ENCODE measurements around the gene RILPL1.
"Not testable (repeated sequence)": the region's sequence is repeated elsewhere in the genome, so short reads cannot be mapped to it uniquely, and the experiment has no call there.

RILPL1 gene, protein sequence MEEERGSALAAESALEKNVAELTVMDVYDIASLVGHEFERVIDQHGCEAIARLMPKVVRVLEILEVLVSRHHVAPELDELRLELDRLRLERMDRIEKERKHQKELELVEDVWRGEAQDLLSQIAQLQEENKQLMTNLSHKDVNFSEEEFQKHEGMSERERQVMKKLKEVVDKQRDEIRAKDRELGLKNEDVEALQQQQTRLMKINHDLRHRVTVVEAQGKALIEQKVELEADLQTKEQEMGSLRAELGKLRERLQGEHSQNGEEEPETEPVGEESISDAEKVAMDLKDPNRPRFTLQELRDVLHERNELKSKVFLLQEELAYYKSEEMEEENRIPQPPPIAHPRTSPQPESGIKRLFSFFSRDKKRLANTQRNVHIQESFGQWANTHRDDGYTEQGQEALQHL
- total RNA-seq, result 1.2 to 13.8 (median 9.1) reads per million in 17 experiments

DNA sequence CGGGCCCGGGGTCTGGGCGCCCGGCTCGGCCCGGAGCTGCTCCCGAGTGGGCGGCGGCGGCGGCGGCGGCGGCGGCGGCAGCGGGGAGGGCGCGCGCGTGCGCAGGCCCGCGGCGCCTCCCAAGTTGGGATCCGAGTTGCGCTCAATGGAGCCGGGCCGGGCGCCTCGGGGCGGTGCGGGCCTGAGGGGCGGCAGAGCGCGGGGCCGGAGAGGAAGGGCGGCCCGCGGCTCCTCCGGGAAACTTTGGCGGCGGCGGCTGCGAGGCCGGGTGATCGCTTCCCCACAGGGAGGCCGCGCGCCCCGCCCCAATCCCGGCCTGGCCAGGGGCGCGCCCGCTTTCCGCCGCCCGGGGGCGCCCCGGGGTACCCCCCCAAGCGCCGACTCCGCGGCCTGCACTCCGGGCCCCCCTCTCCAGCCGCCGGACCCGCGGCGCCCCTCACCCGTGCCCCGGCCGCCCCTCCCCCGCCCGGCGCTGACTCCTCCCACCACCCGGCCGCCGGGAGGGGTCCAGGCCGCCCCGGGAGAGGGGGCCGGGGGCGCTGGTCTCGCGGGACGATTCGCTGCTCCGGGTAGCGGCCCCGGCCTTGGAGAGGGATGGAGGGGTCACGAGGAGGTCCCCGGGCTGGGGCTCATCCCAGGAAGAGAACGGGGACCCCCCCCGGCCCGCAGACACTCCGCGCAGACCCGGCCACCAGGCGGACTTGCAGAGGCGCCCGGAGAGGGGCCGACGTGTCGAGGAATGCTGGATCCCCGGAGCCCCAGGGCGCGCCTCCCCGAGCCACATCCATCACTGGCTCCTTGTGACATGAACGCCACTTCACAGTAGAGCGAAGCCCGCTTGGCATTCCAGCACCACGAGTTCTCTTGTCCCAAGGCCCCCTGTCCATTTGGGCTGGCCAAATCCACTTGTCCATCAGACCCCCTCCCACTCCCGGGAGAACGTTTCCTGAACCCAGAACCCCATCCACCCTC, at the start of gene RILPL1:
Gene RILPL1 (minus strand): TSS at position 48 of the 972 bp plus-strand sequence. CDS start 237 bp downstream, outside the sequence.
- peak; percentile 47 to 83 (median 60) for DNase-seq

DNA sequence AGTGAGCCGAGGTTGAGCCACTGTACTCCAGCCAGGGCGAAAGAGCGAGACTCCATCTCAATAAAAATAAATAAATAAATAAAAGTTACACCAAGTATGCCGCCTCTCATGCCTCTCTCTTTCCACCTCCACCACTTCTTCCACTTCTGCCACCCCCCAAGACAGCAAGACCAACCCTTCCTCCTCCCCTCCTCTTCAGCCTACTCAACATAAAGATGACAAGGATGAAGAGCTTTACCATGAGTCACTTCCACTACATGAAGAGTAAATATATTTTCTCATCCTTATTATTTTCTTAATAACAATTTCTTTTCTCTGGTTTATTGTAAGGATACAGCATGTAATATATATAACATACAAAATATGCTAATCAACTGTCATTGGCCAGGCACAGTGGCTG, 47.3 kb upstream of the RILPL1 start:
- no peak for DNase-seq

DNA sequence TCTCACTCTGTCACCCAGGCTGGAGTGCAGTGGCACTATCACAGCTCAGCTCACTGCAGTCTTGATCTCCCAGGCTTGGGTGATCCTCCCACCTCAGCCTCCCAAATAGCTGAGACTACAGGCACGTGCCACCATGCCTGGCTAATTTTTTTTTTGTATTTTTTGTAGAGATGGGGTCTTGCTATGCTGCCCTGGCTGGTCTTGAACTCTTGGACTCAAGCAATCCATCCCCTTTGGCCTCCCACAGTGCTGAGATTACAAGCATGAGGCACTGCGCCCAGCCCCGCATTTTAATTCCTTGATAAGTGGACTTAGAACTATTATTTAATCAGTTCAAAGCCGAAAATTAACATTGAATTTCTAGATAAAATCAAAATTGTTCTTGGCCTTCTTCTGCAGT, 45.3 kb upstream of the RILPL1 start:
- DNase-seq, result not testable (repeated sequence)

DNA sequence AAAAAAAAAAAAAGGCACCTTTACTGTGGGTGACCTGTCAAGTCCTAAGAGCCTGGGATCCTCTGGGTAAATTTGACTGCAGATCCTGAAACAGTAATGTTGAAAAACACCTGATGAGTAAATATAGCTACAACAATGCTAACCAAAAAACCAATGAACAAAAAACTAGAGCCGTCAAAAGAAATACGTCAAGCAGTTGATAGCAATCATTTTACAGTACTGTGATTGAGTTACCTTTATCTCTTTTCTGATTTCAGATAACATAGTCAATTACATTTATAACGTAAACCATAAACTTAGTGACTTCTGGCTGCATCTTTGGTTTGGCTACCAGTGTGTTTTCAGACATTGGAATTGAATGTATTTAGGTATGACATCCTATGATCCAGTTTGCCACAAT, 44.7 kb upstream of the RILPL1 start:
- DNase-seq, result no peak

DNA sequence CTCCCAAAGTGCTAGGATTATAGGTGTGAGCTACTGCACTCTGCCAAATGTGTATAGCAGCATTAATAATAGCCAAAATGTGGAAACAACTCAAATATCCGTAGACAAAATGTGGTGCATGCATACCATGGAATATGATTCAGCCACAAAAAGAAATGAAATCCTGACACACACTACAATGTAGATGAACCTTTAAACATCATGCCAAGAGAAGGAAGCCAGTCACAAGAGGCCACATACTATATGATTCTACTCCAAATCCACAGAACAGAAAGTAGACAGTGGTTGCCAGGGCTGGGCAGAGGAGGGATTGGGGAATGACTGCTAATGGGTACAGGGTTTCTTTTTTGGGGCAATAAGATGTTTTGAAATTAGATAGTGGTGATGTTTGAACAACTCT, 43.1 kb upstream of the RILPL1 start:
- DNase-seq, result no peak

DNA sequence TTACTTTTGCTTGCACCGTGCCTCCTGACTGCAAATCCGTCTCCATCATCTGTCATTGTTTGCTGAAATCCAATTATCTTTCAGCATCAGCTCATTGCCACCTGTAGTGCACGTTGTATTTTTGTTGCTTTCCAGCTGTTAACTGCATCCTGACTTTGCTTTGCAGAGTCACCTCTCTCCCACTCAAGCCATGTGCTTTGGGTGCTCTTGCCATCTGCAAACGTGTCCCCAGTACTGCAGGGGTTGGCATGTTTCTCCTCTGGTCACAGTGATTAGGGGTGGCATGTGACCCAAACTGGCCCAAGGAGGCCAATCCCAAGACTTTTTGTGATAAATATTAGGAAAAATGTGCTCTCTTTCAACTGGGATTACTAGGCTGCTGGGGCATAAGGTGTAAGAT, 40.4 kb upstream of the RILPL1 start:
- DNase-seq, result no peak

DNA sequence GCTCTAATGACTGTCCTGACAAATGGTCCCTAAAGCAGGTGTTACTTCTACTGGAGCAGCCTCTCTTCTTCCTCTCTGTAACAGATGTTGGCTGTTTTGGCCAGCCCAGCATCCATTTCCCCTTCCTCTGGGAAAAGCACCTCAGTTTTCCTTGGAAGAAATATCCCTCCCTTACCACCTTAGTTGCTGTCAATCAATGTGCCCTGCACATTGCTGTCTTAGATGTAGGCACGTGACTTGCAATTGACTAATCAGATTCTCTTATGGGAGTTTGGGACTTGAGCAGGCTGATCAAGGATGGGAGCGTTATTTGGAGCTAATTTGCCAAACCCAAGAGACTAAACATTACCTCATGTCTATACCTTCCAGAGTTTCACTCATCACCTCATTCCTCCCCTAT, 38.9 kb upstream of the RILPL1 start:
- no peak for DNase-seq

DNA sequence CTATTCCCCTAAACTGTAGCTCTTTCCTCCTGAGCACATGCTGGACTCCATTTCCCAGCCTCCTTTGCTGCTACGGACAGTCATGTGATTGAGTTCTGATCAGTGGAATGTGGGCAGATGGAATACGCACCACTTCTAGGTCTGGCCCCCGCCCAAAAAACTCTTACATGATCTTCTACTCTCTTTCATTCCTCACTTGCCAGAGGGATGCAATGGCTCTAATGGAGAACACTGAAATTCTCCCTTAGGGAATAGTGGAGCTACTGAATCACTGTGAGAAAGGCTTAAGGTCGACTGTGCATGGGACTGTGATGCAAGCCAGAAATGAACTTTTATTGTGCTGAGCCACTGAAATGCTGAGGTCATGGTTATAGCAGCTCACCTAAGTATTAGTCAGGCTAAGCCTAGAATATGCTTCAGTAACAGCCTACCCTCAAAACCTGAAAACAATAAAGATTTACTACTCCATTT, 37.9 kb upstream of the RILPL1 start:
- peak in 2 of 4 experiments; percentile 4 to 17 for DNase-seq

DNA sequence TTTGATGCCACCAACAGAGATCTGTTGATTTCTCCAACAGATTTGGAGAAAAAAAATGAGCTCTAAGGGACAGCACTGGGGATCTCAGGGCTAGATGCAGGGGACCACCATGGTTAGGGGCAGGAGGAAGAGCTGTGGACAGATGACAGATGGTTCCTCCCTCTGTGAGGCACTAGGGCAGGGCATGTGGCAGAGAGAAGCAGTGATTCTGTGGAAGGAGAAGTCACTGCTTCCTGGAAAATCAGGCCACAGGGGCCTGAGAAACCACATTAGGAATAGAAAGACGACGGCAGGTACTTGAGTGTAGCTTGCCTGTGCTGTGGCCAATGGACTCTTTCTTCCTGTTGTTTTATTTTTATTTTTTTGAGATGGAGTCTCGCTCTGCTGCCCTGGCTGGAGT, 25.9 kb upstream of the RILPL1 start:
- peak; percentile 48 to 71 (median 64) for DNase-seq

DNA sequence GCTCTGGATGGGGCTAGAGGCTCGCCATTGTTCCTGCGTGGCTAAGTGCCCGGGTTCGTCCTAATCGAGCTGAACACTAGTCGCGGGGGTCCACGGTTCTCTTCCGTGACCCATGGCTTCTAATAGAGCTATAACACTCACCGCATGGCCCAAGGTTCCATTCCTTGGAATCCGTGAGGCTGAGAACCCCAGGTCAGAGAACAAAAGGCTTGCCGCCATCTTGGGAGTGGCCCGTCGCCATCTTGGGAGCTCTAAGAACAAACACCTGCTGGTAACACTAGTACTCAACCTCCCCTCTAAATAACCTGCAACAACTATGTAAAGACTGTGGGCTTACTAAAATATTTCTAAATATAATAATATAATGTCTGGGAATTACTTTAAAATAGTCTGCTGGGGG, 25.0 kb upstream of the RILPL1 start:
- DNase-seq, result not testable (repeated sequence)

DNA sequence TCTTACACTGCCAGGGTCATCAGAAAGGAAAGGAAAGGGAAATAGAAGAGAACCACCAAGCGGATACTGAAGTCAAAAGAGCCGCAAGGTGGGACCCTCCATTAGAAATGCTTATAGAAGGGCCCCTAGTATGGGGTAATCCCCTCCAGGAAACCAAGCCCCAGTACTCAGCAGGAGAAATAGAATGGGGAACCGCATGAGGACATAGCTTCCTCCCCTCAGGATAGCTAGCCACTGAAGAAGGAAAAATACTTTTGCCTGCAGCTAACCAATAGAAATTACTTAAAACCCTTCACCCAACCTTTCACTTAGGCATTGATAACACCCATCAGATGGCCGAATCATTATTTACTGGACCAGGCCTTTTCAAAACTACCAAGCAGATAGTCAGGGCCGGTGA, 21.3 kb upstream of the RILPL1 start:
- DNase-seq, result peak in 2 of 4 experiments; percentile 7 to 15

DNA sequence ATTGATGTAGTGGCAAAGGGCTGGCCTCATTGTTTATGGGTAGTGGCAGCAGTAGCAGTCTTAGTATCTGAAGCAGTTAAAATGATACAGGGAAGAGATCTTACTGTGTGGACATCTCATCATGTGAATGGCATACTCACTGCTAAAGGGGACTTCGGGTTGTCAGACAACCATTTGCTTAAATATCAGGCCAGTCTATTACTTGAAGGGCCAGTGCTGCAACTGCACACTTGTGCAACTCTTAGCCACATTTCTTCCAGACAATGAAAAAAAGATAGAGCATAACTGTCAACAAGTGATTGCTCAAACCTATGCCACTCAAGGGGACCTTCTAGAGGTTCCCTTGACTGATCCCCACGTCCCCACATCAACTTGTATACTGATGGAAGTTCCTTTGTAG, 20.6 kb upstream of the RILPL1 start:
- peak in 3 of 4 experiments; percentile 32 to 55 (median 40) for DNase-seq

DNA sequence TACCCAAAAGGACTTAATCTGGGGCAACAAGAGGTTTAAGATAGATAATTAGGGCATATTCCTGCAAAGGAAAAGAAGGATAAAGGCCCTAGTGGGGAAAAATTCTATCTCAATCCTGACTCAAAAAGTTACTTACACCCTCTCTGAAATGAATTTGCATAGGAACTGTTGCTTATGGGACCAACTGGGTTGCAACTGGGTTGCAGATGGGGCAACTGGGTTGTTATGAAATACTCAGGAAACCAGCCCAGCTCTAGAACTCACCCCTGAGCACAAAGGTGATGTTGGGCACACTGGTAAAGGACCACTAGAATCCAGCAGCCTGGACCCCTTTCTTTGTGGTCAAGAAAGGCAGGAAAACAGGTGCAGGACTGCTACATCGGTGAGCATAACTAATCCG, 17.2 kb upstream of the RILPL1 start:
- DNase-seq, result no peak

DNA sequence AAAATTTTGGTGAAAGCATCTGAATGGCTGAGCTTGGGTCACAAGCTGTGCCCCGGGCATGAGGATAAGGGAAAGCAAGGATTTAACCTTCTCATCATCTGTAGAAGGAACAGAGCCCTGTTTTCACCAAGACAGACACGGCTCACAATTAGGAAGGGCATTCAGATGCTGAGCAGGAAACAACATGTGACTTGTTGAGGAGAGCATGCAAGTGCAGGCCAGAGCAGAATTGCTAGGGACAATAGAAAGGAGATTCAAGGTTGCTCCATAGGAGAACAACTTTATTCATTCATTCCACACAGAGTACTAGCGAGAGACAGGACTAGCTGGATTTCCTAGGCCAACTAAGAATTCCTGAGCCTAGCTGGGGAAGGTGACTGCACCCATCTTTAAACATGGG, 14.6 kb upstream of the RILPL1 start:
- no peak for DNase-seq

DNA sequence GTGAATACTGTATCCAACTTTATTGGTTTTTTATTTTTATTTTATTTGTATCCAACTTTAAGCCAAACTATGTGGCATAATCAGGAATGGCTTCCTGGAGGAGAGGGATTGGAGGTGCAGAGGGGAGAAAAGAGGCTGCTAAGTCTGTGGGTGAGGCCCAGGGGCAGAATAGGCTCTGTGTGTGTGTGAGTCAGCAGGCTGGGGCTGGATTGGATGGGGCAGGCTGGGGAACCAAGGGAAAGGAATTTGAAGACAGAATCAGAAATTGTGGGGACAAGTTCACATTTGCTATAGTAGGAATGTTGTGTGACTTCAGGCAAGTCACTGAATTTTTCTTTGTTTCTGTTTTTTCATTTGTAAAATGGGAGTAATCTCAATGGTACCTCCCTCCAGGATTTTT, 12.8 kb upstream of the RILPL1 start:
- DNase-seq, result no peak

DNA sequence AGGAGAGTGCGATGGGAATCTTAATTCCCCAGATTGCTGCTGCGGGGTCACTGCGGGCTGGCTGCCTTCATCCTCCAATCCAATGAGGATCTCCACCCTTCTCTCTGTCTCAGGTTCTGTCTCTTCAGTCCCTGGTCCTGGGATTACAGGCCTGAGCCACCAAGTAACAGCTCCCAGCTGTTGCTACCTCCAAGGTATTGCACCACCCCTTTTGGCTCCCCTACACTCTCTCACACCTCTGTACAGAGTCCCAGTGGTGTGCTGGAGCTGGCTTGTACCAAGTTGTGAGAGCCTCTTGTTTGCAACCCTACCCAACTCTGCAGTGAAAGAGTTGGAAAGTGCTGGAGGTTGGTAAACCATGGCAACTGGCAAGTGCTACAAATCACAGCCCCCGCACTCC, 10.0 kb upstream of the RILPL1 start:
- DNase-seq, result no peak

DNA sequence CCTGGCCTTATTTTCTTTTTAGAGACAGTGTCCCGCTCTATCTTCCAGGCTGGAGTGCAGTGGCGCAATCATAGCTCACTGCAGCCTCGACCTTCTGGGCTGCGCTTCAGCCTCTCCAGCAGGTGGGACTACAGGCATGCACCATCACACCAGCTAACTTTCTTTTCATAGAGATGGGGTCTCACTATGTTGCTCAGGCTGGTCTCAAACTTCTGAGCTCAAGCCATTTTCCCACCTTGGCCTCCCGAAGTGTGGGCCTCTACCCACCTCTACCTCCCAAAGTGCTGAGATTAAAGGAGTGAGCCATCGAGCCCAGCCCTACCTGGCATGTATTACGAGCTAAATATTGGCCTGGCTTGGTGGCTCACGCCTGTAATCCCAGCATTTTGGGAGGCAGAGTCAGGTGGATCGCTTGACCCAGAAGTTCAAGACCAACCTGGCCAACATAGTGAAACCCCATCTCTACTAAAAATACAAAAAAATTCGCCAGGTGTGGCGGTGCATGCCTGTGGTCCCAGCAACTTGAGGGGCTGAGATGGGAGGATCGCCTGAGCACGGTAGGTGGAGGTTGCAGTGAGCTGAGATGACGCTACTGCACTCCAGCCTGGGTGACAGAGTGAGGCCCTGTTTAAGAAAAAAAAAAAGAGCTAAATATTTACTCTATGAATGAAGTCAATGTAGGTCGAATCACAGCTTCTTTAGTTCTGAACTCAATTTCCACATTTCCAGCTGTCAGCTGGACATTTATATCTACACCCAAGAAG, 7.6 kb upstream of the RILPL1 start:
- DNase-seq, result no peak

DNA sequence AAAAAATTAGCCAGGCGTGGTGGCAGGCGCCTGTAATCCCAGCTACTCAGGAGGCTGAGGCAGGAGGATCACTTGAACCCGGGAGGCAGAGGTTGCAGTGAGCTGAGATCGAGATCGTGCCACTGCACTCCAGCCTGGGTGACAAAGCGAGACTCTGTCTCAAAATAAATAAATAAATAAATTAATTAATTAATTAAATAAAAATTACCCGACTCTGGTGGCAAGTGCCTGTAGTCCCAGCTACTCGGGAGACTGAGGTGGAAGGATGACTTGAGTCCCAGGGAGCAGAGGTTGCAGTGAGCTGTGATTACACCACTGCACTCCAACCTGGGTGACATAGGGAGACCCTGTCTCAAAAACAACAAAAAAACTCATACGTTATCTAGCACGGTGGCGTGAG, 2.4 kb upstream of the RILPL1 start:
- DNase-seq, result not testable (repeated sequence)

DNA sequence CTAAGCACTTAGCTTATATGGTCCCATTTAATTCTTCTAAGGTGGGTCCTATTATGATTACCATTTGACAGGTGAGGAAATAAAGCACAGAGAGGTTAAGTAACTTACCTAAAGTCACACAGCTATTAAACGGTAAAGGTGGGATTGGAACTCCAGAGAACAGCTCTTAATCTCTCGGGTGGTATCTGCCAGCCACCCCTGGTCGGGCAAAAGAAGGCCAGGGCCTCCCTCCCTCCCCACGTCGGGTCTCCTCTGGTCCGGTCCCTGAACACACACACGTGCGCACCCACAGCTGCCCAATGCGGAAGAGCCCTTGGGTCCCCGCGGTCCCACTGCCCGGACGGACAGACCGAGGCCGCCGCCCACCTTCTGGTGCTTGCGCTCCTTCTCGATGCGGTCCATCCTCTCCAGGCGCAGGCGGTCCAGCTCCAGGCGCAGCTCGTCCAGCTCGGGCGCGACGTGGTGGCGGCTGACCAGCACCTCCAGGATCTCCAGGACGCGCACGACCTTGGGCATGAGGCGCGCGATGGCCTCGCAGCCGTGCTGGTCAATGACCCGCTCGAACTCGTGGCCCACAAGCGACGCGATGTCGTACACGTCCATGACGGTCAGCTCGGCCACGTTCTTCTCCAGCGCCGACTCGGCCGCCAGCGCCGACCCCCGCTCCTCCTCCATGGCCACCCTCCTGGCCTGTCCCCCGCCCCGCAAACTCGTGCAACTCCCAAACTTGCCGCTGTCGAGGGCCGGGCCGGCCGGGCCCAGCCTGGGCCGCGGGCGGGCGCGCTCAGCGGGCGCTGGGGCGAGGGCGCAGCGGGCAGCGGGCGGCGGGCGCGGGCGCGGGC, 490 bp downstream of the RILPL1 start:
- DNase-seq, result peak; percentile 39 to 67 (median 56)

DNA sequence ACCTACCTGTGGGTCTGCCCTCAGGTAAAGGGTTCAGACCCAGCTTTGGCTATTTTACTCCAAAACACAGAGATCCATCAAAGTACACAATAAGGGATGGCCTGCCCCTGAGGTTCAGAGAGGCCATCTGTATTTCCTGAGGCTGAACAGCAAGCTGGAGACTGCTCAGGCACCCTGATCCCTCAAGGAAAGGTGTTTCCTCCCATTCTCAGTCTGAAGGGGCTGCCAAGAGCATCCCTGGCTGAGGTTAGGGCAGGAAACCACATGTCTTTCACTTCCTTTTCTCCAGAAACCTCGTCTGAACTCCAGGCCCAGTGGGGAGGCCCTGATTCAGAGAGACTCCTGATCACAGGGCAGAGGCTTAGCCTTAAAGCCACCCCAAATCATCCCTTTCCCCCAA, 1.5 kb downstream of the RILPL1 start:
- DNase-seq, result peak; percentile 66 to 83 (median 82)

DNA sequence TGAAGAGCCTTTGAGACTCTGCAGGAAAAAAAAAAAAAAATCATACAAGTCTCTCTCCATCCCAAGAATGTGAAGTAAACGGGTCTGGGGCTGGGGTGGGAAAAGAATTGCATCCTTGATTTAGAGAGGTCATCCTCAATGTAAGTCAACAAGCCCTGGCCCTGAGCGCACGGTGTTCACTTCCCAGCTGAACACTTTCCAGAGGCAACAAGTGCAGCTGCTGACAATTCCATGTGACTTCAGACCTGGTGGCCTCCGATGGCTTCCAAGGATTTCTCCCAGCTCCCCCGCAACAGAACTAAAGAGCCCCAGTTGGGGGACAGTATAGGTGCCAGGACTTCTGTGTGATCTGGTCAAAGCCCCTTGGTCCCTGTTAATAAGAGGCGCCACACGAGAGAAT, 2.4 kb downstream of the RILPL1 start:
- no peak for DNase-seq

Measured in suppressor macrophage (primary cell).